C4-2B (cell line): Measurements from ENCODE around the gene ZNF440.

Experiments
- CTCF ChIP-seq: fragments of 450-650 bp; conservative IDR thresholded peaks from 2 replicates; pipeline ENCODE4 v1.5.1; 2017; ENCODE audit warnings: mild to moderate bottlenecking
- ZFX ChIP-seq: fragments of 450-650 bp; IDR thresholded peaks from 2 replicates; pipeline ENCODE4 v1.6.1; 2017

DNA sequence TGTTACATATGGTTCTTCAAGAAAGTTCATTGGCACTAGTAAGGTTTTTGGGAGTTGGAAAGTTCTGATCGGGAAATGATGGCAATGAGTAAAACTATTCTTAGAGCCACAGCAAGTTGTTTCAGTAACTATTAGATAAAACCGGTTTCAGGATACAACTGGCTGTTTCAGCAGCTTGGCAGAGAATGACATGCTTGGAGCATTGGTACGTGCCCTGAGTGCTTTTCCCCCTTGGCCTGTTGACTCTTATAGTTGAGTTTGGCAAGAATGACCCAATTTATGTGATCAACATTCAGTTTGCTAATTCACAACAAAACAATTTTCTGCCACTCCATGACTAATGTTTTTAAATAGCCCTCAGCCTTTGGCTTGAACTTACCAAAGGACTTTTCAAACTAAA lies 26.5 kb upstream of the ZNF440 start:
- TF ChIP-seq CTCF (no peak), ZFX (no peak)
